Measurements from ENCODE around the gene CTXN2.

Gene CTXN2

DNA sequence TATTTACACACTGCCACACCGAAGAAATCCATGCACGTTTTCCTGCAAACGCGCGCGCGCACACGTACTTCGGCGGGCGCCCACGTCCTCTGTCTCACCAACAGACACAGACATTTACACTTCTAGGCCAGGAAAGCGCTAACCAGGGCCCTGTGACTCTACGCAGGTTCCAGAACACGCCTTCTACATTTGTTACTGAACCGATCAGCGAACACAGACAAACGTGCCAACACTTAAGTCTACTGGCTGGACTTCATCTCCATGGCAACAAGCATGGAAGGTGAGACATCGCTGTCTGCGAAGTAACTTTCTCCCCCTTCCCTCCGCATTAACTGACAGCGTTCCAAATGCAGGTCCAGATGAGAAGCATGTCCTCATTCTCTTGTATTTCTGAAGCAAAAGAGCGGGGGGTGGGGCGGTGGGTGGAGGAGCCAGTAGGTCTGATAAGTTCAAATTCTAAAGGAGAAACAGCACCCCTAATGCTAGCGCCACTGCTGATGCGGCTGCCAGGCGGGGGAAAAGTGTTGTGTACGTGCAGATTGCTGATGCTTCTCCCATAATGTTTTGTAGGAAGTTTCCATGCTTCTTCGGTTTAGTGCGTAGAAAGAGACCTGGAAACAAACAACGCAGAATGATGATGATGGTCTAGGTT lies at the start of gene CTXN2:
Gene CTXN2, plus strand, starts transcription at position 92 of the 652 bp plus-strand sequence. CDS start 9,636 bp downstream, outside the sequence.
- no peak for DNase-seq

DNA sequence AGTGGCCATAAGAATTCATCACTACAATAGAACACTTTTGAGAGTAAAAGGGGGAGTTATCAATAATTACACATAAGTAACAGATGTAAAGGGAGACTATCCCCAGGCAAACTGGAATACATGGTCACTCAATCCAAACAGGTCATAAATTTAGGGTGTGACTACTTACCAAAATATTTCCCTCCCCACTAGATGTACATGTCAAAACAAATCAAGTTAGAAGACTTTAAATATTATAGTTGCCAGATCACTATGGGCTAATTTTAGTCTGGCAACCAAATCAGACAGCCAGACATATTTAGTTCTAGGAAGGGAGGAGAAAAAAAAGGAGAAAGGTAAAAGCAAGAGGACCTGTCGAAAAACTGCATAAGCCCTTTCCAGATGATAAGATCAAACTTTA lies 47.6 kb upstream of the CTXN2 start:
- no peak for DNase-seq

- DNase-seq: no peak
These were observed 46.6 kb upstream of the CTXN2 start for GRCh38 chr15:48144889-48145288.

DNA sequence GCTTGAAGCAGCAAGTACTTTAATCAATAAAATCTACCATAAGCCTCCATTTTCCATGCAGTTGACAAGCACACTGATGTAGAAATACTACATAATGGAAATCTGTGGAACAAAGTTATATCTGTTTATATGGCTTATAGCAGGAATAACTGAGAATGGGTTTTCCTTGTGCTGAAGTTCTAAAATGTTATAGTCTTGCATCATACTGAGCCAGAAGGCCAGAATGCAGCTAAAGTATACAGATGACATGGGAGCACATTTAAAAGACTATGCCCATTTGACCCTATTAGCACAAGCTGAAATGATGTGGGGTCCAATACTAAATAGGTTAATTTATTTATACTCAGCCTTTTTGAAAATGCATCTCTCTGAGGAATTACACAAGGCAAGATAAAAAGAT lies 45.5 kb upstream of the CTXN2 start:
- DNase-seq: no peak

DNA sequence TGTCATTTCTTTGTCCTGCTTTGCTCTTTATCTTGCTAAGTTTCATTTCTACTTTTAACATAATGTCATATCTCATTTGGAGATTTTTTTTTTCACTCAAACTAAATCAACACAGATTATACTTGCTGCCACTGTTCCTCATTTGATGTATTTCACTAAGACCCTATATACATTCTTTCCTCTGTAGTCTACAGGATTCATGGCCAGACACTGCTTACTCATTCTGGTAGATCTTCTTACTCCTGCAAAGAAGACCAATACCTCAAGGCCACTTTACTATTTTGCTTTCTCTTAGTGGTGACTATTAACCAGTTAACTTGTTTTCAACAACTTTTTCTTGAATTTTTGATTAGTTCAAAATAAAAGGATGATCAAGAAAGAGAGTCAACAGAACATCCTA lies 44.1 kb upstream of the CTXN2 start:
- DNase-seq: no peak

- DNase-seq: no peak
These were observed 41.6 kb upstream of the CTXN2 start for GRCh38 chr15:48149858-48150257.

DNA sequence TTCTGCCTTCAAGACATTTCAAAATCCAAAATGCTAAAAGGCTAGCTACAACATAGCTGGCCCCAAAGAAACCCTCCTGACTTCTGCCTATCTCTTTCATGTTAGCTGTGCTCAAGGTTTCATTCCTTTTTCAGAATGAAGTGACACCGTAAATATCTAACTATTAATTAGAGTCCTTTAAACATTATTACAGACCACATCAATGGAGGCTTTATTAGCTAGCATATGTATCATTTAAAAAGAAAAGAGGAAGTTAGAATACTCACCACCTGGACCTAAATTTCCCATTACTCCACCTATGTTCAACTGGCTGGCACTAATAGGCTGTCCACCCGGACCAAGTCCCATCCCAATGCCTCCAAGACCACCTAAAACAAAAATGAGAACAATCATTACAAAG lies 37.9 kb upstream of the CTXN2 start:
- DNase-seq: no peak

- no peak for DNase-seq
These were observed 22.8 kb upstream of the CTXN2 start for GRCh38 chr15:48168616-48169015.

DNA sequence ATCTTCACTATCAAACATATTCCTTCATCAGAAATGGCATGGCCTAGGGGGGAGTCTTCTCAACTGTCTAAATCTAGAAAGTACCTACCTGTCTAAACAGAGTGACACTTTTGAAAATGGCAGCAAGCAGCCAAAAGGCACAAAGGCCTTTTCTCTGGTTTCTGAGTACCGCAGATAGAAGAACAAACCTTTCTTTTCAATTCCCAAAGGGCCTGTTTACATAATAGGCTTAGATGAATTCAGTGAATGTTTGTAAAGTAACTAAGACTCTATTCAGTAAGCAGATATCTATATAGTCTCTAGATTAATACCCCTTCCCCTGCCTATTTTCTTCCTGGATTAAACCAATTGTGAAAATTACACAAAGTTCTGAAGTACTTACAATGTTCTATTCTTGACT lies 20.5 kb upstream of the CTXN2 start:
- DNase-seq: no peak

DNA sequence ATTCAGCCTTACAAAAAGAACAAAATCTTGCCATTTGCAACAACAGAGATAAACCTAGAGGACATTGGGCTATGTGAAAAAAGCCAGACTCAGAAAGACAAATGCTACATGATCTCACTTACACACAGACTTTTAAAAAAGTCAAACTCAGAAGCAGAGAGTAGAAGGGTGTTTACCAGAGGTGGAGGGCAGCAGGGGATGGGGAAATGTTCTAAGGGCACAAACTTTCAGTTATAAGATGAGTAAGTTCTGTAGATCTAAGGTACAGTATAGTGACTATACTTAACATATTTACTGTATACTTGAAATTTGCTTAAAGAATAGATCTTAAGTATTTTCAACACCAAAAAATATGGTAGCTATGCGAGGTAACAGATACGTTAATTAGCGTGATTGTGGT lies 16.3 kb upstream of the CTXN2 start:
- DNase-seq: no peak

DNA sequence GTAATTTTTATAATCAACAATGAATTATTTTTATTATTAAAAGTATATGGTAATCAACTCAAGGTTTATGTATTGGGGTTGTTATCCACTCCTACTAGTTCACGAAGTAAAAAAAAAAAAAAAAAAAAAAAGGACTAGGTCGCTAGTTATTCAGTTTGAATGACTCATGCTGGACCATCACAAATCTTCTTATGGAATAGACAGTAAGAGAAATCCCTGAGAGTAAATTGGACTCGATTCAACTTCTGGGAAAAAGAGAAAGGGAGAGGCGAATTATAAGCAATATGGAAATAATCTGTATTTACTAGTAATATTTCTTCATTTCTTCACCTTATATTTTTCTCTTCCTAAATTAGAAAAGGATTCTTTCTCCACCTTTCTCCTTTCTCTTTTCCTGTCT lies 15.4 kb upstream of the CTXN2 start:
- DNase-seq: no peak

DNA sequence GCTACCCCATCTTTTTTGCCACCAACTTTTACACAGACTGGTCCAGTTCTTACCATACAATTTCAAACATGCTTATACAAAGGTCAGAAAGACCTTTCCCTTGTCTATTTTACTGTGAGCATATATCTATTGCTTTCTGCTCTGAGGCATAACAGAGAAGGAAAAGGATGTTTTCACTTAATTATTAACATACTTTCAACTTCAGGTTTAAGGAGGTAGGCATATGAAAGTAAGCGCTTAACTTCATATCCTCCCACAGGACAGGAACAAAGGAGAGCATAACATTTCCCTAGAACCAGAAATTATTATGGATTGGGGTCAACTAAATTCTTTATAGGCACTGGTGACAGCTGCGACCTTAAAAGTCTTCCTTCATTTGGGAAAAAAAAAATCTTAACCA lies 14.5 kb upstream of the CTXN2 start:
- no peak for DNase-seq

GRCh38 chr15:48177383-48177765 lies 14.1 kb upstream of the CTXN2 start:
- DNase-seq: no peak

DNA sequence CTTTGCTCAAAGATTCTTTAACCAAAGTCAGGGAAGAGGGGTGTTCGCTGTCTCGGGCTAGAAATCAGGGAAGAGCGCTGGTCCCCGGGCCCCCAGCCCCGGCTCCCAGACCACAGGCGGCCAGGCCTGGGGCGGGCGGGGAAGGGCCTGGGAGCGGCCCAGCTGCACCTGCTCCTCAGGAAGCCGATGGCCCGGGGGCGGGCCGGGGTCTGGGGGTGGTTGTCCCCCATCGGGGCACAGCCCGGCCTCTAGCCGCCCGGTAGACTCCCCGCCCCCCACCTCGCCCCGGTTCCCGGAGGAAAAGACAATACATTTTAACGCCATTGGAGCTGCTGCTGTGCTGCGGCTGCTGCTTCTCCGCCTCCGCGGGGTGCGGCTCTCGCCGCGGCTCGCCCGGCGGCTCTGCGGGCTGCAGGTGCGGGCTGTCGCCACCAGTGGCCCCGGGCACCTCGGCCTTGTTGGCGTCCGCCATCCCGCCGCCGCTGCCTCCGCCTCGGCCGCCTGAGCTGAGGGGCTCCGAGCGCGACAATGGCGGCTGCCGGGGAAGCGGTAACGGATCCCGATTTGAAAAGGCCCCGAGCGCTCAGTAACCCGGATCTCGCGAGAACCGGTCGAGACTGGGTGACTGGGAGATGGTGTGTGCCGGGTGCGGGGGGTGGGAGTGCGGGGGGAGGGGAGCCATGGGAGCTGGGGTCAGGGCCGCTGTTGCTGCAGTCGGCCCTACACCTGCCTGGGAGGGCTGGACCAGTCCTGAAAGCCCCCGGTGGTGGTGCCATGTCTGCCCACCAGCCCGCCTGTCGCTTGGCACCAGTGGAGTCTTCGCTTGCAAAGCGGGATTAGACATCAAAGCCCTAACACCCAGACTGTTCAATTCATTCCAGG lies 13.5 kb upstream of the CTXN2 start, which contains the start of gene MYEF2:
Gene MYEF2, minus strand, starts transcription at position 530 of the 882 bp plus-strand sequence. Its CDS starts 58 bp downstream, at position 472.
- DNase-seq: no peak

GRCh38 chr15:48178648-48178931 lies 12.9 kb upstream of the CTXN2 start:
- no peak for DNase-seq

- no peak for DNase-seq
These were observed 8.7 kb upstream of the CTXN2 start for GRCh38 chr15:48182749-48183148.

GRCh38 chr15:48185529-48185928 lies 5.9 kb upstream of the CTXN2 start:
- DNase-seq: no peak

- no peak for DNase-seq
These were observed 5.2 kb upstream of the CTXN2 start for GRCh38 chr15:48186271-48186670.

GRCh38 chr15:48190932-48191573 lies 412 bp upstream of the CTXN2 start:
- DNase-seq: peak; percentile 56

DNA sequence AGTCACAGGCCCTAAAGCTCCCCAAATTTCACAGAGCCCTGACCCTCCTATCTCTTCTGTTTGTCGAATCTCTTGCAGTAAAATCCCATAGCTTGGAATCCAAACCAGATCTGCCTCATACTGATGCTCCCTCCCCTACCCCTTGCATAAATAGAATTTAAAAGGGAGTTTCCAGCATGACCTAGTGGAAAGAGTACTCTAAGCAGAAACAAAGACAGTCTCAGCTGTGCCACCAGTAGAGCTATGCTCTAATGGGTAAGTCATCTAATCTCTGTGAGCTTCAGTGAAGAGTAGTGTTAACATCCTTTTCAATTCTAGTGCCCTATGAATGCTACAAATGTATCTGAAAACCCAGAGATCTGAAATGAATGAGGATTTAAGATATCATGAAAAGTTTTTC lies 10.6 kb downstream of the CTXN2 start:
- DNase-seq: no peak

DNA sequence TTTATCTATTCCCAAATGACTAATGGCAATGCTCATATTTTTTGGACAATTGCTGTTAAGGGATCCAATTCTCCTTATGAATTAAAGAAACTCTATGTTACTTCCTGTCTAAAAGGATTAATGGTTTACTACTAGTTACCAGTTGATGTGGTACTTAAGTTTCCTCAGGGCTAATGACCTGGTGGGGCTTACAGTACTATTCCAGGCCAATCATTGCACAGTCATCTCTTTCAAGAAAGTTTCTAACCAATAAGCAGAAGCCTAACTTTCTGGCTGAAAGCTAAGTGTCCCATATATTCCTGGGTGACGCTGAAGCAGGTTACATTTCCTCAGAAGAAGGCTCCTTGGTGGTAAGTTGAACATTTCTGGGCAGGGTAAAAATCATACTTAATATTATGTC lies 14.5 kb downstream of the CTXN2 start, which contains the start of gene SLC12A1:
Gene SLC12A1, plus strand, starts transcription at position 322 of the 400 bp plus-strand sequence. CDS start 1,418 bp downstream, outside the sequence.
- no peak for DNase-seq

GRCh38 chr15:48221261-48221660 lies 29.8 kb downstream of the CTXN2 start:
- no peak for DNase-seq

DNA sequence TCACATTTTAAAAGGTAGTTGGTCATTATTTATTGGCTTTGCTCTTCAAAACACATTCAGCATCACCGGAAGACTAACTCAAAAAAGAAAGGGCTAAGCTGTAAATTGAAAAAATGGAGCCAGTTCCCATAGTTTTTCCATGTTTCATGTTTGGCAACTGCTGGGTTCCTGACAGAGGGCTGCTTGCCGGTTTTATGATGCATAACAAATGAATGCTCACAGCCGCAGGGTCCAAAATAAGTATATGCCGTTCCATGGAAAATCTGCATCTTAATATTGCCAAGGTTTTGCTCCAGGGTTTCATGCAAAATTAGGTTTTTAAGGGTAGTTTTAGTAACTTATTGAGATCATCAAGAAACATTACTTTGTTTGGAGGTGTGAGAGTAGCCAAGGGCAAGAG lies 30.4 kb downstream of the CTXN2 start:
- no peak for DNase-seq

DNA sequence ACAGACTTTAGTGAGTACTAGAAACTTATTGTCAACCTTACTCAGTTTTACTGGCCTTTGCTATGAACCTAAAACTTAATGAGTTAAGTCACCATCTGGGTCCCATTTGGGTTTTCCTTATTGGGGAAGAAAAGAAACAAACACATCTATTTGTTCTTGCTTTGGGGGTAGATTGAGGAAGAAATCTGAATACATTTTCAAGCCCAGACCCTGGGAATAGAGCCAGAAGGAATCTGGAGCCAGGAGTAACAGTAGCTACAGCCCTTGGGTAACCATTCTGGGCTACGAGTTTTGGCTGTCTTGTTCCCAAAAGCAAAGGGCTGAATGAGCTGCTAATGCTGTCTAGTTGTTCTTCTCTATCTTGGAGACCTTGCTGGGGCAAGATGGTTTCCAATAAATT lies 31.2 kb downstream of the CTXN2 start:
- DNase-seq: no peak
